Right lobe of liver (tissue), 4 donors: ENCODE measurements around the gene SIGLEC15.

Source experiments
- POLR2A ChIP-seq: fragments of 450-650 bp; IDR thresholded peaks from one replicate; pipeline ENCODE4 v1.6.1; 2017; ENCODE audit warnings: antibody characterized with exemption, mild to moderate bottlenecking
- TF ChIP-seq, protein P1 (sequence below), 4 donors: fragments of 200-600 bp in 3 of 4; fragments of 450-650 bp in 1 of 4; IDR thresholded peaks; one replicate each; pipeline versions ENCODE4 v1.5.1 to v1.8.0; 2016 to 2022; ENCODE audit warnings: antibody characterized with exemption in 4 of 4, mild to moderate bottlenecking in 2 of 4
- donor health status: DM: no; HTN: no; CAD: no.
- donor health status: DM: no; HTN: no; CAD: no.
- donor health status: DM: no; HTN: yes; CAD: no.

DNA sequence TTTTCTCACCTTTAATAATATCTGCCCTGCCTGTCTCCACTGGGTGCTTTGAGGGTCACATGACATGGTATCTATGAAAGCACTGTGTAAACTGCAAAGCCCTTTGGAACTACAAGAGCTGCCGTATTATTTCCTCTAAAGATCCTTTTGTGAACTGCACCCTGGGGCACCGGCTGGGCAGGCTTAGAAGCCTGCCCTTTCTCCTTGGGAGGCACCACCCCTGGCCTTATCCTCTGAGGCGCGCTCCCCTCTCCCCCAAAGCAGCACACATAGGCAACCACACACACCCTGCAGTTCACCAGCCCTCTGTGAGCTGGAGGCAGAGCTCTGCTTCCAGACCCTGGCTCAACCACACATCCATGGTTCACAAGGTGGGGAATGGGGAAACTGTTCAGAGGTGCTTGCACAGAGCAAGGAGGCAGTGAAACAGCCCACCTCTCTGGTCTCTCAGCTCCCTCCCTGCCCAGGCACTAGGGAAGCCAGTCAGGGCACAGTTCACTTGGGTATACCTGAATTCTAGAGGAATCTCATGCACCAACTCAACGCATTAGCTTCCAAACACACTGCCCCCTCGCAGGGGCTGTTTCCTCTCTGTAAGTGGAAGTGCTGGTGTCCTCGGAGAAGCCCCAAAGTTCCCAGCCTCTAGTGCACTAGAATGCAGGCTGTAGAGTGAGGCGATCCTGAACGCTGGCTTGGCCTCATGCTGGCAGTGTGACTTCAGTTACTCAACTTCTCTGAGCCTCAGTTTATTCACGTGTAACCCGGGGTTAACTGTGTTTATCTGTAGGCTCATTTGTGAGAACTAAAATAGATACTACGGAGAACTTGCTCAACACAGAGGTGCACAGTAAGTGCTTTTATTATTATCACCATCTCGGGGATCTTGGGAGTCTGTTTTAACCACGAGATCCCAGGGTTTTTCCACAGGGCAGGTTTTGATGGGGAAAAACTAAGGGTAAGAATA, 11.0 kb downstream of the SIGLEC15 start:
- TF ChIP-seq, protein P1, sequence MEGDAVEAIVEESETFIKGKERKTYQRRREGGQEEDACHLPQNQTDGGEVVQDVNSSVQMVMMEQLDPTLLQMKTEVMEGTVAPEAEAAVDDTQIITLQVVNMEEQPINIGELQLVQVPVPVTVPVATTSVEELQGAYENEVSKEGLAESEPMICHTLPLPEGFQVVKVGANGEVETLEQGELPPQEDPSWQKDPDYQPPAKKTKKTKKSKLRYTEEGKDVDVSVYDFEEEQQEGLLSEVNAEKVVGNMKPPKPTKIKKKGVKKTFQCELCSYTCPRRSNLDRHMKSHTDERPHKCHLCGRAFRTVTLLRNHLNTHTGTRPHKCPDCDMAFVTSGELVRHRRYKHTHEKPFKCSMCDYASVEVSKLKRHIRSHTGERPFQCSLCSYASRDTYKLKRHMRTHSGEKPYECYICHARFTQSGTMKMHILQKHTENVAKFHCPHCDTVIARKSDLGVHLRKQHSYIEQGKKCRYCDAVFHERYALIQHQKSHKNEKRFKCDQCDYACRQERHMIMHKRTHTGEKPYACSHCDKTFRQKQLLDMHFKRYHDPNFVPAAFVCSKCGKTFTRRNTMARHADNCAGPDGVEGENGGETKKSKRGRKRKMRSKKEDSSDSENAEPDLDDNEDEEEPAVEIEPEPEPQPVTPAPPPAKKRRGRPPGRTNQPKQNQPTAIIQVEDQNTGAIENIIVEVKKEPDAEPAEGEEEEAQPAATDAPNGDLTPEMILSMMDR (IDR thresholded peaks at IDR 0.05) = no peak
- TF ChIP-seq POLR2A = no peak
